Measurements from ENCODE around the gene NPTX1.

The NPTX1 gene

GRCh38 chr17:80445007-80445725, 31.2 kb downstream of the NPTX1 start:
- DNase-seq: peak in 12 of 56 donors; percentile 15 to 54 (median 30)

GRCh38 chr17:80444644-80444979, 31.8 kb downstream of the NPTX1 start:
- peak in 1 of 56 donors; percentile 19 for DNase-seq

GRCh38 chr17:80443916-80444643, 32.3 kb downstream of the NPTX1 start:
- DNase-seq: peak in 20 of 56 donors; percentile 5 to 73 (median 22)

GRCh38 chr17:80443498-80443897, 32.9 kb downstream of the NPTX1 start:
- DNase-seq: no peak

GRCh38 chr17:80442764-80443163, 33.6 kb downstream of the NPTX1 start:
- DNase-seq: no peak

GRCh38 chr17:80442323-80442659, 34.1 kb downstream of the NPTX1 start:
- no peak for DNase-seq

GRCh38 chr17:80441598-80442322, 34.6 kb downstream of the NPTX1 start:
- DNase-seq: no peak

- DNase-seq: peak in 2 of 56 donors; percentile 17 to 25
Observed at GRCh38 chr17:80441133-80441578, 35.3 kb downstream of the NPTX1 start.

GRCh38 chr17:80439499-80439898, 36.9 kb downstream of the NPTX1 start:
- DNase-seq: no peak

- no peak for DNase-seq
Observed at GRCh38 chr17:80438806-80439205, 37.6 kb downstream of the NPTX1 start.

- no peak for DNase-seq
Observed at GRCh38 chr17:80437532-80437931, 38.9 kb downstream of the NPTX1 start.

GRCh38 chr17:80433916-80434666, 42.3 kb downstream of the NPTX1 start:
- no peak for DNase-seq

- DNase-seq: no peak
Observed at GRCh38 chr17:80432961-80433550, 43.4 kb downstream of the NPTX1 start.

GRCh38 chr17:80432350-80432955, 44.0 kb downstream of the NPTX1 start:
- no peak for DNase-seq

GRCh38 chr17:80431246-80432195, 44.9 kb downstream of the NPTX1 start:
- DNase-seq: no peak

GRCh38 chr17:80430446-80431245, 45.8 kb downstream of the NPTX1 start:
- no peak for DNase-seq

GRCh38 chr17:80429356-80430275, 46.8 kb downstream of the NPTX1 start:
- DNase-seq: no peak

GRCh38 chr17:80428796-80429195, 47.6 kb downstream of the NPTX1 start:
- no peak for DNase-seq
